Measurements from ENCODE around the gene PLCH1. TPM values are rescaled to one million over a fixed set of nuclear protein-coding genes. Genes with fewer than 3 reads are reported as not detected.

The PLCH1 gene
- total and polyA plus RNA-seq, 3 donors from 2014 or later: 23.2 to 32.1 (median 29.3) TPM

DNA sequence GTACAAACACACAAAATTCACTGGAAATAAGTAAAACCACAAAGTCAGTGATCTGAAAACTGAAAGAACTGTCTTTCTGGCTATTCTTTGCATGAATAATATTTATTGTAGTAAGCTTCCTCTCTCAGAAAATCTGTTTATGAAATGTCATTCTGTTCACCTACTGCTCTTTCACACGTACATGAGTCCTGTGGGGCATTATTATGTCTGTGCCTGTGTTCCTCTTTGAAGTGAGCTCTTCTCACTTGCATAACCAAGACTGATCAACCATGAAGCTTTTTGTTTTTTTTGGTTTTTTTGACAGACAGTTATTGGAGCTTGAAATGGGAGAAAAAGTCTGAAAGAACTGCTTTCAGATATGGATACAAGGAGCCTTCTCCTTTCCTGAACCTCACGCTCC lies 195.8 kb downstream of the PLCH1 start:
- no peaks in the 10 kb centered on the region for H3K36me3 ChIP-seq (ENCODE audit: low read depth, missing control alignments)
- H3K9me3 ChIP-seq: no peaks in the 10 kb centered on the region
- no peak overlapping the region for H3K4me3 ChIP-seq
- no peak for DNase-seq
- H3K27ac ChIP-seq: no peak overlapping the region
- intact Hi-C loops (cut with DNase I; ENCODE audit: low total_unique reads): no loop called here
- H3K27me3 ChIP-seq: no peaks in the 10 kb centered on the region
- TF ChIP-seq, protein P1, sequence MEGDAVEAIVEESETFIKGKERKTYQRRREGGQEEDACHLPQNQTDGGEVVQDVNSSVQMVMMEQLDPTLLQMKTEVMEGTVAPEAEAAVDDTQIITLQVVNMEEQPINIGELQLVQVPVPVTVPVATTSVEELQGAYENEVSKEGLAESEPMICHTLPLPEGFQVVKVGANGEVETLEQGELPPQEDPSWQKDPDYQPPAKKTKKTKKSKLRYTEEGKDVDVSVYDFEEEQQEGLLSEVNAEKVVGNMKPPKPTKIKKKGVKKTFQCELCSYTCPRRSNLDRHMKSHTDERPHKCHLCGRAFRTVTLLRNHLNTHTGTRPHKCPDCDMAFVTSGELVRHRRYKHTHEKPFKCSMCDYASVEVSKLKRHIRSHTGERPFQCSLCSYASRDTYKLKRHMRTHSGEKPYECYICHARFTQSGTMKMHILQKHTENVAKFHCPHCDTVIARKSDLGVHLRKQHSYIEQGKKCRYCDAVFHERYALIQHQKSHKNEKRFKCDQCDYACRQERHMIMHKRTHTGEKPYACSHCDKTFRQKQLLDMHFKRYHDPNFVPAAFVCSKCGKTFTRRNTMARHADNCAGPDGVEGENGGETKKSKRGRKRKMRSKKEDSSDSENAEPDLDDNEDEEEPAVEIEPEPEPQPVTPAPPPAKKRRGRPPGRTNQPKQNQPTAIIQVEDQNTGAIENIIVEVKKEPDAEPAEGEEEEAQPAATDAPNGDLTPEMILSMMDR (IDR thresholded peaks at IDR 0.05): no peak
- no peak for TF ChIP-seq POLR2A (IDR thresholded peaks at IDR 0.05)
- WGBS, 2 donors: 86 to 89% methylated on average over 2 of the region's 2 CpGs
- no peaks in the 10 kb centered on the region for H3K4me1 ChIP-seq

GRCh38 chr3:155548195-155548594 lies 196.7 kb downstream of the PLCH1 start:
- TF ChIP-seq POLR2A (IDR thresholded peaks at IDR 0.05): no peak
- TF ChIP-seq, protein P1 (IDR thresholded peaks at IDR 0.05): no peak
- no peak overlapping the region for H3K4me3 ChIP-seq
- no peaks in the 10 kb centered on the region for H3K4me1 ChIP-seq
- H3K27me3 ChIP-seq: no peaks in the 10 kb centered on the region
- no peaks in the 10 kb centered on the region for H3K9me3 ChIP-seq
- H3K36me3 ChIP-seq (ENCODE audit: low read depth, missing control alignments): no peaks in the 10 kb centered on the region
- intact Hi-C loops (cut with DNase I; ENCODE audit: low total_unique reads): no loop called here
- no peak for DNase-seq
- 90 to 92% methylated on average over 2 of the region's 2 CpGs for WGBS, 2 donors
- H3K27ac ChIP-seq: no peak overlapping the region

DNA sequence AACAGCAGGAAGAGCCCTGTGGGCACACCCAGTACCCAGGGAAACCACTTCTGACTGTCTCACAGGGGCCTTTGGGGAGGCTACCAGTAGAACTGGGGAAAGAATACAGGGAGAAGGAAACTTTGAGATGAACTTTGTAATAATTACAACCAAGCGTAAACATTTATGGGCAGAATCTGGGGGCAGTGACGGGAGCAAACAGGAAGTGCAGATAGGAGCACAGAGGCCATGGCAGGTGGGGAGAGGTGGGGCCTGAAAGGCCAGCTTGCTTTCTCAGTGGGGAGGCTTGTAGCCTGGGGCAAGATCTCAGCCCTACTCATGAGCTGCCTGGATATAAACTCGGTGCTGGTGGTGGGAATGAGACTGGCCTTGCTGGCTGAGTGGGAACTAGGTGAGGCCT lies 209.8 kb downstream of the PLCH1 start:
- Histone ChIP-seq H3K4me3 (no peak overlapping the region), H3K9me3 (no peaks in the 10 kb centered on the region), H3K27ac (no peak overlapping the region), H3K4me1 (no peaks in the 10 kb centered on the region), H3K27me3 (no peaks in the 10 kb centered on the region), H3K36me3 (ENCODE audit: low read depth, missing control alignments) (no peaks in the 10 kb centered on the region)
- intact Hi-C loops (cut with DNase I; ENCODE audit: low total_unique reads): no loop called here
- 87 to 88% methylated on average over 3 of the region's 3 CpGs for WGBS, 2 donors
- no peak for TF ChIP-seq POLR2A (IDR thresholded peaks at IDR 0.05)
- TF ChIP-seq, protein P1 (IDR thresholded peaks at IDR 0.05): no peak
- DNase-seq: no peak

DNA sequence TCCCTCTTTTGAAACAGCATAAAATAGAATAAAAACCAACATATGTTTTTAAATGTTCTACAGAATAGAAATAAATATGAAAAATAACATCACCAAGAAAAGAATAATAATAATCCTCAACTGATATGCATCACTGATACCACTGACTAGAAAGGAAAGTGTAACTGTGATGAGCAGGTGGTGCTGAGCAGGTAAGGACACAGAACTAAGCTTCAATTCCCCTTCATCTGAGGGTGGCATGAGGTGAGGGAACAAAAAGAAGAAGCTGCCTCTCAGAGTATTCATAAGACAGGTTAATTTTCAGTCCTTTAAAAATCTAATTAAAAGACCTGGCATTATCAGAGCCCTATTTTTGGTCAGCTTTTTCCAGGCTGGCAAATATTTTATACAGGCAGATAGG lies 216.3 kb downstream of the PLCH1 start:
- Histone ChIP-seq H3K9me3 (no peaks in the 10 kb centered on the region), H3K36me3 (ENCODE audit: low read depth, missing control alignments) (no peaks in the 10 kb centered on the region), H3K4me3 (no peak overlapping the region), H3K27ac (no peak overlapping the region), H3K4me1 (no peaks in the 10 kb centered on the region), H3K27me3 (no peaks in the 10 kb centered on the region)
- no peak for DNase-seq
- TF ChIP-seq, protein P1 (IDR thresholded peaks at IDR 0.05): no peak
- no peak for TF ChIP-seq POLR2A (IDR thresholded peaks at IDR 0.05)
- intact Hi-C loops (cut with DNase I; ENCODE audit: low total_unique reads): no loop called here

DNA sequence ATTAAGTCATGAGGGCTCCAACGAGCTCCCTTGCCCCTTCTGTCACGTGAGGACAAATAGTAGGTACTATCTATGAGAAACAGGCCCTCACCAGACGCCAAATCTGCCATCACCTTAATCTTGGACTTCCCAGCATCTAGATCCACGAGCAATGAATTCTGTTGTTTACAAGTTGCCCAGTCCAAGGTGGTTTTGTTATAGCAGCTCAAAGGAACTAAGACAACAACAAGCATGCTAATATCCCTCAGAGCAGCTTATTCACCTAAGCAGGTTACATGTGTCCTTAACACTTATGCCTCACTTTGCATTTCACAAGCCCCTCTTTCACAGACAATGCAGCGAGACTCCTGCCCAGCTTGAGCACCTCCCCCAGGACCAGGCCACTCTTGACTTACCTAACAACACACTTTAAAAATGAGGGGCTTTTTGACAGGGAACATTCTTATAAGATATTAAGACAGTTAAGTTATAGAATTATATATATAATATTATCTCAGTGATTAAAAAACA lies 219.5 kb downstream of the PLCH1 start:
- intact Hi-C loops (cut with DNase I; ENCODE audit: low total_unique reads): no loop called here

More for the DNA sequence above, 219.5 kb downstream of the PLCH1 start:
- H3K4me3 ChIP-seq: no peak overlapping the region
- H3K4me1 ChIP-seq: no peaks in the 10 kb centered on the region
- 94% methylated on average over 5 of the region's 5 CpGs for WGBS, 2 donors
- H3K27ac ChIP-seq: no peak overlapping the region
- H3K27me3 ChIP-seq: no peaks in the 10 kb centered on the region
- H3K9me3 ChIP-seq: no peaks in the 10 kb centered on the region
- no peak for DNase-seq
- no peaks in the 10 kb centered on the region for H3K36me3 ChIP-seq (ENCODE audit: low read depth, missing control alignments)
- no peak for TF ChIP-seq POLR2A (IDR thresholded peaks at IDR 0.05)
- TF ChIP-seq, protein P1 (IDR thresholded peaks at IDR 0.05): no peak
